ENCODE data around the gene ZNF283.

Gene ZNF283

GRCh38 chr19:43826787-43827754, at the start of gene ZNF283:
TSS of gene ZNF283 (plus strand) at chr19:43827321. CDS start at chr19:43833505, 6,184 bp downstream.
- peak; percentile 86 for DNase-seq (ENCODE audit: low spot score)

GRCh38 chr19:43778651-43779050, 48.5 kb upstream of the ZNF283 start:
- DNase-seq (ENCODE audit: low spot score): no peak

- DNase-seq (ENCODE audit: low spot score): no peak
These were observed 47.8 kb upstream of the ZNF283 start for GRCh38 chr19:43779147-43779819.

- no peak for DNase-seq (ENCODE audit: low spot score)
These were observed 47.3 kb upstream of the ZNF283 start for GRCh38 chr19:43779820-43780219.

- DNase-seq (ENCODE audit: low spot score): peak; percentile 87
These were observed 46.2 kb upstream of the ZNF283 start, which contains the start of gene KCNN4 for GRCh38 chr19:43780706-43781525. TSS of gene KCNN4 (minus strand) at chr19:43780973. CDS start at chr19:43780861, 112 bp downstream.

GRCh38 chr19:43781630-43782310, 45.4 kb upstream of the ZNF283 start:
- peak; percentile 40 for DNase-seq (ENCODE audit: low spot score)

GRCh38 chr19:43782311-43782660, 44.8 kb upstream of the ZNF283 start:
- no peak for DNase-seq (ENCODE audit: low spot score)

- no peak for DNase-seq (ENCODE audit: low spot score)
These were observed 44.4 kb upstream of the ZNF283 start for GRCh38 chr19:43782689-43783231.

- no peak for DNase-seq (ENCODE audit: low spot score)
These were observed 43.5 kb upstream of the ZNF283 start for GRCh38 chr19:43783636-43784035.

- peak; percentile 73 for DNase-seq (ENCODE audit: low spot score)
These were observed 42.7 kb upstream of the ZNF283 start for GRCh38 chr19:43784241-43784980.

- DNase-seq (ENCODE audit: low spot score): peak; percentile 72
These were observed 41.9 kb upstream of the ZNF283 start for GRCh38 chr19:43784981-43785808.

GRCh38 chr19:43786665-43787064, 40.5 kb upstream of the ZNF283 start:
- no peak for DNase-seq (ENCODE audit: low spot score)

GRCh38 chr19:43789029-43789428, 38.1 kb upstream of the ZNF283 start:
- no peak for DNase-seq (ENCODE audit: low spot score)

- no peak for DNase-seq (ENCODE audit: low spot score)
These were observed 36.5 kb upstream of the ZNF283 start for GRCh38 chr19:43790587-43790986.

GRCh38 chr19:43797118-43797517, 30.0 kb upstream of the ZNF283 start:
- DNase-seq (ENCODE audit: low spot score): no peak

GRCh38 chr19:43797556-43797955, 29.6 kb upstream of the ZNF283 start:
- DNase-seq (ENCODE audit: low spot score): no peak

- DNase-seq (ENCODE audit: low spot score): no peak
These were observed 29.0 kb upstream of the ZNF283 start for GRCh38 chr19:43798026-43798545.

GRCh38 chr19:43798546-43799409, 28.3 kb upstream of the ZNF283 start:
- DNase-seq (ENCODE audit: low spot score): peak; percentile 67

Measured in CD4-positive, alpha-beta T cell treated with Interleukin-15 for 4 hours (primary cell).